ACC112 (cell line): ENCODE measurements around the gene SYN1.
A peak's percentile ranks its signal among the peaks of the same experiment; 100 is the strongest.

Source experiments
- H2AFZ ChIP-seq: fragments of 200-600 bp; sonication (generic); one replicate; pipeline ENCODE4 v1.6.0; 2017; ENCODE audit warnings: antibody characterized with exemption, low read length; ENCODE audit not compliant: unreplicated experiment
- H3K27ac ChIP-seq: fragments of 200-600 bp; sonication (generic); 2 replicates; pipeline ENCODE4 v1.5.1; 2014; ENCODE audit warnings: low read depth, mild to moderate bottlenecking, antibody characterized with exemption, low read length, moderate library complexity
- H3K27me3 ChIP-seq: fragments of 200-600 bp; sonication (generic); 2 replicates; pipeline ENCODE4 v1.6.1; 2014; ENCODE audit warnings: mild to moderate bottlenecking, antibody characterized with exemption, low read length, moderate library complexity, mixed read lengths; ENCODE audit not compliant: insufficient read depth
- H3K36me3 ChIP-seq: fragments of 200-600 bp; sonication (generic); 2 replicates; pipeline ENCODE4 v1.6.1; 2016; ENCODE audit warnings: mild to moderate bottlenecking, antibody characterized with exemption, low read length, moderate library complexity, mixed read lengths; ENCODE audit not compliant: insufficient read depth
- H3K4me1 ChIP-seq: fragments of 200-600 bp; sonication (generic); one replicate; pipeline ENCODE4 v1.6.1; 2016; ENCODE audit warnings: low read length, mixed read lengths; ENCODE audit not compliant: insufficient read depth, unreplicated experiment, control insufficient read depth
- H3K4me3 ChIP-seq: fragments of 200-600 bp; sonication (generic); 2 replicates; pipeline ENCODE4 v1.5.1; 2014; ENCODE audit warnings: mild to moderate bottlenecking, low read depth, low read length
- H3K79me2 ChIP-seq: fragments of 200-600 bp; sonication (generic); one replicate; pipeline ENCODE4 v1.6.0; 2016; ENCODE audit warnings: low read length; ENCODE audit not compliant: control insufficient read depth, unreplicated experiment, insufficient read depth

SYN1 gene

GRCh38 chrX:47583240-47583861, 36.3 kb downstream of the SYN1 start:
- H3K4me3 ChIP-seq, result peak overlapping the region; percentile 79
- no peaks in the 10 kb centered on the region for H3K27me3 ChIP-seq
- H2AFZ ChIP-seq, result no peak overlapping the region
- H3K27ac ChIP-seq, result peak overlapping the region; percentile 62
- peaks cover 31% of the 10 kb centered on the region for H3K4me1 ChIP-seq
- peaks cover 22% of the 10 kb centered on the region for H3K79me2 ChIP-seq
- no peaks in the 10 kb centered on the region for H3K36me3 ChIP-seq

DNA sequence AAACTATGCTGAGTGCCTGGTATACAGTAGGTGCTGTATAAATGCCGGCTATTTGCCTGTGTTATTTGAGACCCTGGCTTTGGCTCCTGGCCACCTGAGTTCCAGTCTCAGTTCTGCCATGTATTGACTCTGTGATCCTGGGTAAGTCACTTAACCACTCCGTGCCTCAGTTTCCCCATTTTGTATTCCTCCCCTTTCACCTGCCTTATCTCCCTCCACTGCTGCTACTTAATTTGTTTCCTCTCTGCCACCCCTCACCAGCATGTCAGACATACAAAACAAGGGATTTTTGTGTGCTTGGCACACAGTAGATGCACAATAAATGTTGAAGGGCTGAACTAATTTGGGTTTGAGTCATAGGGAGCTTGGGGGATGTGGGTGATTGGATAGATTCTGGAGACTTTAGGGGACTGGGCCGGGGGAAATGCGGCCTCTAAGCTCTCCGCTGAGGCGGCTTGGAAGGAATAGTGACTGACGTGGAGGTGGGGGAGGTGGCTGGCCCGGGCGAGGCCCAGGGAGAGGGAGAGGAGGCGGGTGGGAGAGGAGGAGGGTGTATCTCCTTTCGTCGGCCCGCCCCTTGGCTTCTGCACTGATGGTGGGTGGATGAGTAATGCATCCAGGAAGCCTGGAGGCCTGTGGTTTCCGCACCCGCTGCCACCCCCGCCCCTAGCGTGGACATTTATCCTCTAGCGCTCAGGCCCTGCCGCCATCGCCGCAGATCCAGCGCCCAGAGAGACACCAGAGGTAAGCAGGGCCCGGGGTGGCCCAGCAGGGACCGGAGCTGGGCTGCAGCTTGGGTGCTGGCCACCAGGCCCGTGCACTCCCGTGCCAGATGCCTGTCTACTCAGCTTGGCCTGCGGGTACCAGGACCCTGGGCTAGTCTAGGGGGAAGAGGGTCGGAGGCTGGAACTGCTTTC, 37.7 kb downstream of the SYN1 start, which contains the start of gene TIMP1:
TSS of gene TIMP1 (plus strand) at position 706 of the 917 bp plus-strand sequence. CDS start 980 bp downstream, outside the sequence.
- peaks cover 42% of the 10 kb centered on the region for H3K4me1 ChIP-seq
- H3K27me3 ChIP-seq, result no peaks in the 10 kb centered on the region
- H3K36me3 ChIP-seq, result no peaks in the 10 kb centered on the region
- peak within 1 kb of the TSS; percentile 62 for H3K27ac ChIP-seq
- H2AFZ ChIP-seq, result no peak within 1 kb of the TSS
- peaks cover 22% of the 10 kb centered on the region for H3K79me2 ChIP-seq
- peak within 1 kb of the TSS; percentile 79 for H3K4me3 ChIP-seq

DNA sequence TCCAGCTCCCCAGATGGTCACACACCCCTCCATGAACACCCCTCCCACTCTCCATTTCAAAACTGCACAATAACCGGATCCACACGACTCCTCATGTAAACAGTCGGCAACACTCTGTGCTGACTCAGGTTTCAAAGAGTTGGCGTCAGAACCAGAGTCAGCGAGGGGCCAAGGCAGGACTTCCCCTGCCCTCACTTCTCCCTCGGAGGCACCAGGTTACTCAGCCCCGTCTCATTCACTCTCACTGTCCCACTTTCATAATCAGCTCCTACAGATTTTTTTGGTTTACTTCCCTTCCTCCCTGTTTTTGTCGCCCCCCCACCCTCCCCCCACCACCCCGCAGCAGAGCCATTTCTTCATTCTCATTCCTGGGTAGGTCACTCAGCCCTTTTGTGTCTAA, 40.1 kb downstream of the SYN1 start:
- Histone ChIP-seq H3K36me3 (no peaks in the 10 kb centered on the region), H3K27ac (peak overlapping the region; percentile 83), H3K79me2 (peaks cover 20% of the 10 kb centered on the region), H3K4me1 (peaks cover 29% of the 10 kb centered on the region), H3K27me3 (no peaks in the 10 kb centered on the region), H2AFZ (no peak overlapping the region), H3K4me3 (no peak overlapping the region)

- H2AFZ ChIP-seq, result no peak overlapping the region
- H3K36me3 ChIP-seq, result no peaks in the 10 kb centered on the region
- peaks cover 27% of the 10 kb centered on the region for H3K4me1 ChIP-seq
- H3K79me2 ChIP-seq, result peaks cover 15% of the 10 kb centered on the region
- no peaks in the 10 kb centered on the region for H3K27me3 ChIP-seq
- no peak overlapping the region for H3K27ac ChIP-seq
- no peak overlapping the region for H3K4me3 ChIP-seq
Observed at GRCh38 chrX:47578692-47579091, 41.0 kb downstream of the SYN1 start.

- Histone ChIP-seq H3K4me3 (no peak overlapping the region), H3K27ac (peak overlapping the region; percentile 23; the same call in 1 of the 2 replicates), H2AFZ (no peak overlapping the region), H3K36me3 (no peaks in the 10 kb centered on the region), H3K27me3 (no peaks in the 10 kb centered on the region), H3K4me1 (peaks cover 27% of the 10 kb centered on the region), H3K79me2 (peaks cover 7% of the 10 kb centered on the region)
Observed at GRCh38 chrX:47577901-47578300, 41.8 kb downstream of the SYN1 start.

GRCh38 chrX:47577424-47577823, 42.2 kb downstream of the SYN1 start:
- peaks cover 2% of the 10 kb centered on the region for H3K79me2 ChIP-seq
- H3K4me3 ChIP-seq, result no peak overlapping the region
- peaks cover 27% of the 10 kb centered on the region for H3K4me1 ChIP-seq
- no peak overlapping the region for H2AFZ ChIP-seq
- no peaks in the 10 kb centered on the region for H3K27me3 ChIP-seq
- H3K36me3 ChIP-seq, result no peaks in the 10 kb centered on the region
- no peak overlapping the region for H3K27ac ChIP-seq

DNA sequence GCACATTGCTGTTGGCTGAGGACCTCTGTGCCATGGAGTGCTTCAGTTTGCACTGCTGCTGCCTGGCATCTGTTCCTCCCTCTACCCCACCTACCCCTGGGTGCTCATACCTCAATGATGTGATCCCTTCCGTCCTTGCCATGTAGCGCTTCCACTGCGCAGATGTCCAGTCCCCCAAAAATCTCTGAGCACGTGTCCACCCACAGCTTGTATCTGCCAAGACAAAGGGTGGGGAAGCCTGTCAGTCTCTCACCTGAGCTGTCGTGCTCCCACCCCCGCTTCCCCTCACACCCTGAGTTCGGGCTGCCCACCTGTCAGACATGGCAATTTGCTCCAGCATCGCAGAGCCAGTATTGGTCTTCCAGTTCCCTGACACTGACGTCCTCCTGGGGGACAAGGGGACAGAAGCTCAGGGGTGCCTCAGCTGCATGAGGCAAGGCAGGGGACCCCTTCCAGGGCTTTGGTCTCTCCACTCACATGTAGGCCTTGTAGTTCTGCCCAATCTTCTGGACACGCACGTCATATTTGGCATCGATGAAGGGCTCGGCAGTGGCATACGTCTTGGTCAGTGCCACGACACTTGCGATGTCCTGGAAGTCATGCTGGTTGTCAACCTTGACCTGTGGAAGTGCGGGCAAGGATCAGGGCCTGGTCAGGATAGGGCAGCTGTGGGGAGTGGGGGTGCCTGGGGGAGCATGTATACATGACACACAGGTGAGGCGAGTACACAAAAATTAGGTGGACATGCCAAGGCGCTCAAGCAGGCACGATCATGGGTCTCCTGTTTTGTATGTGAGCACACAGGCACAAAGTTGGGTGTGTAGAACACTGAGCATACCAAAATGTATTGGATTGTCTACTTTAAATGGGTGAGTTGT, 43.4 kb downstream of the SYN1 start:
- Histone ChIP-seq H3K79me2 (no peaks in the 10 kb centered on the region), H3K4me3 (no peak overlapping the region), H3K27me3 (no peaks in the 10 kb centered on the region), H3K36me3 (peaks cover 5% of the 10 kb centered on the region; the same call in 1 of the 2 replicates), H3K4me1 (peaks cover 22% of the 10 kb centered on the region), H2AFZ (no peak overlapping the region), H3K27ac (no peak overlapping the region)

DNA sequence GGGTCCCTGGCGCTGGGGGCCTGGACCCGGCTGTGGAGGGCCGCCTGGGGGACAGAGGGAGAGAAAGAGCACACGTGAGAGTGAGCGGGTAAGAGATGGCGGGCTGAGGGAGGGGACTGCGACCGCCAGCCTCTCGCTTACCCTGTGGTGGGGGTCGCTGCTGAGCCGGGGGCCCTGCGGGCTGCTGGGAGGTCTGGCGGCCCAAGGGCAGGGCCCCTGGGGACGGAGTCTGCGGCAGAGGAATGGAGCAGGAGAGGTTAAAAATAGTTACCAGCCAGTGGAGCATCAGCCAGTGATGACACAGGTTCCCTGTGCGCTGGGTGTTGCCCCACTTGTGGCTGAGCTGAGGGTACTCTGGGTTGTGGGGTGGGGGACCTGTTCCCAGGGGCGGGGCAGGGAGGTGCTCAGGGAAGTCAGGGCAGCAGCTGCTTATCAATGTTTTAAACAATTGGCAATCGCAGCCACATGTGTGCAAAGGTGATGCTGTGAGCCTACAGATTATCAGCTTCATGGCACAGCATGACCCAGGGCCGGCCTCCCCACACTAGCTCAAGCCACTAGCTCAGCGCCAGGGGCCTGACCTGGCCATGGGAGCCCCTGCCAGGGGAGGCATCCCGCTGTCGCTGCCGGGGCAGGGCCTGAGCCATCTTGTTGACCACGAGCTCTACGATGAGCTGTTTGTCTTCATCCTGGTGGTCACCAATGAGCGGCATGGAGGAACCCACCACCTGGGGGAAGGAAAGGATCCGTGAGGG, 44.9 kb downstream of the SYN1 start:
- Histone ChIP-seq H3K4me3 (no peak overlapping the region), H3K27ac (no peak overlapping the region), H3K79me2 (no peaks in the 10 kb centered on the region), H3K4me1 (peaks cover 22% of the 10 kb centered on the region), H3K27me3 (no peaks in the 10 kb centered on the region), H2AFZ (no peak overlapping the region), H3K36me3 (peaks cover 5% of the 10 kb centered on the region; the same call in 1 of the 2 replicates)

DNA sequence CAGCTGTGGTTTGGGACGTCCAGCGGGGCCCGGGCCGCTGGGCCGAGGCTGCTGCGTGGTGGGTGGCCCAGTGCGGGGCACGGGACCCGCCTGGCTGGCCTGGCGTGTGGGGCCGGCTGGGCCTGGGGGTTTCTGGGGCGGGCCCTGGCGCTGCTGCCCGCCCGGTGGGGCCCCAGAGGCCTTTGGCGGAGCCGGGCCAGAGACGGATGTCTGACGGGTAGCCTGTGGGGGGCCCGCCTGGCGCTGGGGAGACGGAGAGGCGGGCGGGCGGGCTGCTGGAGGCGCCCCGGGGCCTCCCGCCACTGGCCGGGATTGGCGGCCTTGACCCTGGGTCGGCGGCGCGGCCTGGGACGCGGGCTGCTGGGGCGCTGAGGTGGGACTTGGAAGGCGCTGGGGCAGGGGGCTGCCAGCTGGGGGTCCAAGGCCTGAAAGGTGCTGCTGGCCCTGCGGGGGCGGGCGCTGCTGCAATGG, 45.5 kb downstream of the SYN1 start:
- no peak overlapping the region for H2AFZ ChIP-seq
- H3K27ac ChIP-seq, result no peak overlapping the region
- H3K4me3 ChIP-seq, result no peak overlapping the region
- no peaks in the 10 kb centered on the region for H3K27me3 ChIP-seq
- peaks cover 5% of the 10 kb centered on the region; the same call in 1 of the 2 replicates for H3K36me3 ChIP-seq
- peaks cover 19% of the 10 kb centered on the region for H3K4me1 ChIP-seq
- H3K79me2 ChIP-seq, result no peaks in the 10 kb centered on the region
